PC-3 (cell line): ENCODE data around the gene UTS2.

Experiments
- CTCF ChIP-seq: fragments of 300-600 bp; sonication (generic); conservative IDR thresholded peaks from 2 replicates; pipeline ENCODE4 v1.5.1; 2017; ENCODE audit warnings: antibody characterized with exemption, low read depth, mild to moderate bottlenecking, low read length
- EZH2 ChIP-seq: fragments of 300-600 bp; sonication (generic); IDR thresholded peaks from one replicate; pipeline ENCODE4 v1.6.1; 2017; ENCODE audit warnings: antibody characterized with exemption, mild to moderate bottlenecking, low read length; ENCODE audit not compliant: unreplicated experiment

- TF ChIP-seq CTCF (no peak), EZH2 (no peak)
These were observed 13.3 kb downstream of the UTS2 start for GRCh38 chr1:7839526-7839925.
